GM21526 (cell line): ENCODE data around the gene COG2.
"Not testable (repeated sequence)": the region's sequence is repeated elsewhere in the genome, so short reads cannot be mapped to it uniquely, and the experiment has no call there.

Source experiments
- ATAC-seq: cut with Tn5 transposase; IDR thresholded peaks from one replicate; pipeline ENCODE4 v1.9.1; 2021; ENCODE audit warnings: moderate library complexity; ENCODE audit not compliant: unreplicated experiment, low FRiP score

The COG2 gene

GRCh38 chr1:230711245-230711644, 69.0 kb downstream of the COG2 start:
- ATAC-seq = no peak

GRCh38 chr1:230712470-230712942, 70.2 kb downstream of the COG2 start:
- ATAC-seq = no peak

GRCh38 chr1:230713138-230713537, 70.9 kb downstream of the COG2 start:
- no peak for ATAC-seq

- no peak for ATAC-seq
Observed at GRCh38 chr1:230713547-230713914, 71.2 kb downstream of the COG2 start.

GRCh38 chr1:230713915-230714764, 71.9 kb downstream of the COG2 start, which contains the start of gene AGT:
Gene AGT, minus strand, starts transcription at chr1:230714122. Its CDS starts 3,299 bp downstream, at chr1:230710823.
- no peak for ATAC-seq

- no peak for ATAC-seq
Observed at GRCh38 chr1:230715510-230715909, 73.2 kb downstream of the COG2 start.

GRCh38 chr1:230716453-230716852, 74.2 kb downstream of the COG2 start:
- ATAC-seq = not testable (repeated sequence)

- ATAC-seq = no peak
Observed at GRCh38 chr1:230717251-230717650, 75.0 kb downstream of the COG2 start.

- ATAC-seq = not testable (repeated sequence)
Observed at GRCh38 chr1:230721849-230722522, 79.7 kb downstream of the COG2 start.

GRCh38 chr1:230725256-230726012, 83.2 kb downstream of the COG2 start:
- ATAC-seq = no peak

GRCh38 chr1:230728710-230729392, 86.6 kb downstream of the COG2 start:
- no peak for ATAC-seq

GRCh38 chr1:230730977-230731376, 88.7 kb downstream of the COG2 start:
- no peak for ATAC-seq

GRCh38 chr1:230735447-230735846, 93.2 kb downstream of the COG2 start:
- no peak for ATAC-seq

- no peak for ATAC-seq
Observed at GRCh38 chr1:230737622-230738262, 95.5 kb downstream of the COG2 start.

- ATAC-seq = no peak
Observed at GRCh38 chr1:230739564-230740290, 97.4 kb downstream of the COG2 start.
